ENCODE data around the gene RDH16.
A peak's percentile ranks its signal among the peaks of the same experiment; 100 is the strongest.

DNA sequence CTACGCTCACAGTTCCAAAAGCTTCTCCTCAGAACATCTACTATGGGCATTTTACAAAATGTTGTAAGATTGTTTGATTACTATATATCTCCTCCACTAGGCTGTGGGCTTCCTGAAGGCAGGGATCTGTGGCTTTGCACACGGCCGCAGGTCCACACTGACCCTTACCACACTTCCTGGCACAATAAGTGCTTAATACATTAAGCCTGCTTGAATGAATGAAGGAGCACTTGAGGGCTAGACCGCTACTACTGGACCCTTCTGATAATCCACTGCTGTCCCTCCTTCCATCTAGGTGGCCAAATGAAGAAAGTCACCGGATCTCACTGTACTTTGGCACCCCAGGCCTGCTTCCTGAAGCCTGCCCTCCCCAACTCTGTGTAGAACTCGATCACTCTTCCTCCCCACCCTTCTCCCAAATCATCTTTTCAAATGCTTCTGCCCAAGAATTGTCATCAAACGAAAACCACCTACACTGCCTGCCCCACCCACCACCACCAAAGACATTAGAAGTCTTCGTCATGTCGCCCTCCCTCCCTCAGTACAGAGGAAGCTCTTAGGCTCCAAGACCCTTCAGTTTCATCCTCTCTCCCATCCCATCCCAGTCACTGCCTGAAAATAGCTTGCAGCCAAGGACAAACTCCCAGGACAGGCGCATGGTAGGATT, 49.5 kb upstream of the RDH16 start:
- TF ChIP-seq BHLHE40 (IDR thresholded peaks at IDR 0.05; ENCODE audit: low read depth, low read length) (no peak), POLR2A (IDR thresholded peaks at IDR 0.05; ENCODE audit: low read length) (no peak), RAD21 (conservative IDR thresholded peaks at IDR 0.05 in 1 of 2, IDR thresholded peaks at IDR 0.05 in 1 of 2) (no peak), CHD4 (IDR thresholded peaks at IDR 0.05; ENCODE audit: borderline replicate concordance) (no peak), FOSB (CRISPR knock-in tag; IDR thresholded peaks at IDR 0.05) (no peak), HOXB5 (CRISPR knock-in tag; IDR thresholded peaks at IDR 0.05) (no peak), KDM5A (IDR thresholded peaks at IDR 0.05) (no peak)
- TF ChIP-seq, protein P1, sequence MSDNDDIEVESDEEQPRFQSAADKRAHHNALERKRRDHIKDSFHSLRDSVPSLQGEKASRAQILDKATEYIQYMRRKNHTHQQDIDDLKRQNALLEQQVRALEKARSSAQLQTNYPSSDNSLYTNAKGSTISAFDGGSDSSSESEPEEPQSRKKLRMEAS (IDR thresholded peaks at IDR 0.05), result no peak
- TF ChIP-seq, protein P2, sequence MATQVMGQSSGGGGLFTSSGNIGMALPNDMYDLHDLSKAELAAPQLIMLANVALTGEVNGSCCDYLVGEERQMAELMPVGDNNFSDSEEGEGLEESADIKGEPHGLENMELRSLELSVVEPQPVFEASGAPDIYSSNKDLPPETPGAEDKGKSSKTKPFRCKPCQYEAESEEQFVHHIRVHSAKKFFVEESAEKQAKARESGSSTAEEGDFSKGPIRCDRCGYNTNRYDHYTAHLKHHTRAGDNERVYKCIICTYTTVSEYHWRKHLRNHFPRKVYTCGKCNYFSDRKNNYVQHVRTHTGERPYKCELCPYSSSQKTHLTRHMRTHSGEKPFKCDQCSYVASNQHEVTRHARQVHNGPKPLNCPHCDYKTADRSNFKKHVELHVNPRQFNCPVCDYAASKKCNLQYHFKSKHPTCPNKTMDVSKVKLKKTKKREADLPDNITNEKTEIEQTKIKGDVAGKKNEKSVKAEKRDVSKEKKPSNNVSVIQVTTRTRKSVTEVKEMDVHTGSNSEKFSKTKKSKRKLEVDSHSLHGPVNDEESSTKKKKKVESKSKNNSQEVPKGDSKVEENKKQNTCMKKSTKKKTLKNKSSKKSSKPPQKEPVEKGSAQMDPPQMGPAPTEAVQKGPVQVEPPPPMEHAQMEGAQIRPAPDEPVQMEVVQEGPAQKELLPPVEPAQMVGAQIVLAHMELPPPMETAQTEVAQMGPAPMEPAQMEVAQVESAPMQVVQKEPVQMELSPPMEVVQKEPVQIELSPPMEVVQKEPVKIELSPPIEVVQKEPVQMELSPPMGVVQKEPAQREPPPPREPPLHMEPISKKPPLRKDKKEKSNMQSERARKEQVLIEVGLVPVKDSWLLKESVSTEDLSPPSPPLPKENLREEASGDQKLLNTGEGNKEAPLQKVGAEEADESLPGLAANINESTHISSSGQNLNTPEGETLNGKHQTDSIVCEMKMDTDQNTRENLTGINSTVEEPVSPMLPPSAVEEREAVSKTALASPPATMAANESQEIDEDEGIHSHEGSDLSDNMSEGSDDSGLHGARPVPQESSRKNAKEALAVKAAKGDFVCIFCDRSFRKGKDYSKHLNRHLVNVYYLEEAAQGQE (IDR thresholded peaks at IDR 0.05), result no peak
- TF ChIP-seq, protein P3, sequence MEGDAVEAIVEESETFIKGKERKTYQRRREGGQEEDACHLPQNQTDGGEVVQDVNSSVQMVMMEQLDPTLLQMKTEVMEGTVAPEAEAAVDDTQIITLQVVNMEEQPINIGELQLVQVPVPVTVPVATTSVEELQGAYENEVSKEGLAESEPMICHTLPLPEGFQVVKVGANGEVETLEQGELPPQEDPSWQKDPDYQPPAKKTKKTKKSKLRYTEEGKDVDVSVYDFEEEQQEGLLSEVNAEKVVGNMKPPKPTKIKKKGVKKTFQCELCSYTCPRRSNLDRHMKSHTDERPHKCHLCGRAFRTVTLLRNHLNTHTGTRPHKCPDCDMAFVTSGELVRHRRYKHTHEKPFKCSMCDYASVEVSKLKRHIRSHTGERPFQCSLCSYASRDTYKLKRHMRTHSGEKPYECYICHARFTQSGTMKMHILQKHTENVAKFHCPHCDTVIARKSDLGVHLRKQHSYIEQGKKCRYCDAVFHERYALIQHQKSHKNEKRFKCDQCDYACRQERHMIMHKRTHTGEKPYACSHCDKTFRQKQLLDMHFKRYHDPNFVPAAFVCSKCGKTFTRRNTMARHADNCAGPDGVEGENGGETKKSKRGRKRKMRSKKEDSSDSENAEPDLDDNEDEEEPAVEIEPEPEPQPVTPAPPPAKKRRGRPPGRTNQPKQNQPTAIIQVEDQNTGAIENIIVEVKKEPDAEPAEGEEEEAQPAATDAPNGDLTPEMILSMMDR (IDR thresholded peaks at IDR 0.05), result peak; percentile 39; the same call in 1 of the 3 replicates

Measured in A549 (cell line).